IgD-negative memory B cell (primary cell): Measurements from ENCODE around the gene MAP2K2. TPM values are rescaled to one million over a fixed set of nuclear protein-coding genes. Genes with fewer than 3 reads are reported as not detected.
"Not testable (repeated sequence)": the region's sequence is repeated elsewhere in the genome, so short reads cannot be mapped to it uniquely, and the experiment has no call there.

Experiments used
- H3K27ac Mint-ChIP-seq, 3 donors: one replicate each; pipeline ENCODE4 v1.8.0; 2020 to 2022; ENCODE audit warnings: mild to moderate bottlenecking in 3 of 3, mixed read lengths in 3 of 3, moderate library complexity in 1 of 3
- H3K27me3 Mint-ChIP-seq: one replicate; pipeline ENCODE4 v1.8.0; 2021; ENCODE audit warnings: mixed read lengths
- H3K36me3 Mint-ChIP-seq: one replicate; pipeline ENCODE4 v1.8.0; 2020; ENCODE audit warnings: mild to moderate bottlenecking, mixed read lengths
- H3K4me1 Mint-ChIP-seq, 3 donors: one replicate each; pipeline ENCODE4 v1.8.0; 2020 to 2022; ENCODE audit warnings: mixed read lengths in 3 of 3, mild to moderate bottlenecking in 1 of 3
- H3K4me3 Mint-ChIP-seq, 4 donors: one replicate each; pipeline ENCODE4 v1.8.0; 2020 to 2022; ENCODE audit warnings: mild to moderate bottlenecking in 4 of 4, mixed read lengths in 4 of 4, moderate library complexity in 3 of 4
- H3K9me3 Mint-ChIP-seq, 3 donors: one replicate each; pipeline ENCODE4 v1.8.0; 2020 to 2021; ENCODE audit warnings: mixed read lengths in 3 of 3, mild to moderate bottlenecking in 1 of 3
- polyA plus RNA-seq: library from polyadenylated mRNA; unstranded; fragments of 300-500 nt; fragmentation: Illumina TruSeq; gene quantifications from one replicate; pipeline ENCODE4 v1.2.3, GENCODE V29; 2021

The MAP2K2 gene
- 69.1 TPM for polyA plus RNA-seq

DNA sequence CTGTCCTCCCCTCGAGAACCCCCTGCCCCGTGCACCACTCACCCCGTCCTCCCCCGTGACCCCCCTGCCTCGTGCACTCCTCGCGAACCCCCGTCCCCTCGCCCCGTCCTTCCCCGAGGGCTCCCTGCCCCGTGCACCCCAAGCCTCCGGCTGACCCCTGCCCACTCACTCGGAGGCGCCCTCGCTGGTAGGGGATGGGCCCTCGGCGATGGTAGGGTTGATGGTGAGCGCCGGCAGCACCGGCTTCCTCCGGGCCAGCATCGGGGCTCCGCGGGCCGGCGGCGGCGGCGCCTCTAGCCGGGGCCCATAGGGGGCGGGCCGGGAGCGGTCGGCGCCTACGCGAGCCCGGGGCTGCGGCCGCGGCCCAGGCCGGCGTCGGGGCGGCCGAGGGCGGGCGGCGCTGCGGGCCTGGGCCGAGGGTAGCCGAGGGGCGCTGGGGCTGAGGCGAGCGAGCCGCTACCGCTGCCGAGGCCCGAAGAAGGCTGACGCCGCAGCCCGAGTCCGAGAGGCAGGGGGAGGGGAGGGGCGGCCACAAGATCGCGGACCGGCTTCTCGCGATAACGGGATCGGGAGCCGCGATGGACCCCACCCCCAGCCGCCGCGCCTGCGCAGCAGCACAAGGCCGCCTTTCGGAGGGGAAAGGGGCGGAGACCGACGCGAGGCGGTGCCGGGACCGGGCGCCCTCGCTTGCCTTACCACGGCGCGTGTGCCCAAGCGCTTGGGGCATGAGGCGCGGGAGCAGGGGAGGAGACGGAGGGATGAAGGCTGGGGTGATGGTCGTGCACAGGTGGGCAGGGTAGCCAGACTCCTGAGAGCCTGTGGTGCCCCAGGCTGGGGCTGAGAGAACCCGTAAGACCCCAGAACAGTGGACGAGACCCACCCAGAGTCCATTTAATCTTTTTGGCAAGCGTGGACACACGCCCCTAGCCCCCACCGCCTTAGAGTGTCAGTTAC lies at the start of gene MAP2K2:
MAP2K2 (minus strand) TSS at position 508 of the 954 bp plus-strand sequence; CDS start at position 261, 247 bp downstream.
- no peaks in the 10 kb centered on the region for H3K27me3 Mint-ChIP-seq

GRCh38 chr19:4172861-4173473 lies 49.0 kb upstream of the MAP2K2 start:
- H3K9me3 Mint-ChIP-seq = no peaks in the 10 kb centered on the region
- no peak overlapping the region for H3K27ac Mint-ChIP-seq
- no peak overlapping the region for H3K4me3 Mint-ChIP-seq
- H3K36me3 Mint-ChIP-seq = peaks cover 2% of the 10 kb centered on the region
- peaks cover 0 to 4% (median 0%) of the 10 kb centered on the region in 3 donors for H3K4me1 Mint-ChIP-seq
- peaks cover 13% of the 10 kb centered on the region for H3K27me3 Mint-ChIP-seq

More for the DNA sequence above, at the start of gene MAP2K2:
- Mint-ChIP-seq H3K4me1 (peaks cover 3 to 13% (median 8%) of the 10 kb centered on the region in 3 donors), H3K4me3 (peak within 1 kb of the TSS; percentile 82 to 97 (median 90)), H3K9me3 (no peaks in the 10 kb centered on the region), H3K27ac (peak within 1 kb of the TSS; percentile 82 to 96 (median 86)), H3K36me3 (no peaks in the 10 kb centered on the region)

DNA sequence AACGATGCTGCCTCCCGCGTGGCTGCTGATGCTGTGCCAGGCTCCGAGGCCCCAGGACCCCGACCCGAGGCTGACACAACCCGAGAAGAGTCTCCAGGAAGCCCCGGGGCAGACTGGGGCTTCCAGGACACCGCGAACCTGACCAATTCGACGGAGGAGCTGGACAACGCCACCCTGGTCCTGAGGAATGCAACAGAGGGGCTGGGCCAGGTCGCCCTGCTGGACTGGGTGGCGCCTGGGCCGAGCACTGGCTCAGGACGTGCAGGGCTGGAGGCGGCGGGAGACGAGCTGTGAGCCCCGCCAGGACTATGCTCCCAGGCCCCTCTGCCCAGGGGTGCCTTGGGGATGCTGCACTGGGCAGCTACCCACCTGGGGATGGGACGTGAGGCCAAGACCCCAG lies 47.8 kb upstream of the MAP2K2 start:
- peaks cover 0 to 4% (median 0%) of the 10 kb centered on the region in 3 donors for H3K4me1 Mint-ChIP-seq
- H3K4me3 Mint-ChIP-seq = no peak overlapping the region
- H3K27me3 Mint-ChIP-seq = peaks cover 18% of the 10 kb centered on the region
- peaks cover 2% of the 10 kb centered on the region for H3K36me3 Mint-ChIP-seq
- H3K27ac Mint-ChIP-seq = no peak overlapping the region
- no peaks in the 10 kb centered on the region for H3K9me3 Mint-ChIP-seq

GRCh38 chr19:4164262-4164661 lies 40.3 kb upstream of the MAP2K2 start:
- peaks cover 0 to 4% (median 0%) of the 10 kb centered on the region in 3 donors for H3K4me1 Mint-ChIP-seq

GRCh38 chr19:4161415-4162077 lies 37.6 kb upstream of the MAP2K2 start:
- no peak overlapping the region for H3K27ac Mint-ChIP-seq
- no peaks in the 10 kb centered on the region for H3K9me3 Mint-ChIP-seq
- H3K4me3 Mint-ChIP-seq = no peak overlapping the region
- H3K36me3 Mint-ChIP-seq = no peaks in the 10 kb centered on the region
- no peaks in the 10 kb centered on the region for H3K4me1 Mint-ChIP-seq
- H3K27me3 Mint-ChIP-seq = peaks cover 6% of the 10 kb centered on the region

More at GRCh38 chr19:4164262-4164661, 40.3 kb upstream of the MAP2K2 start:
- Mint-ChIP-seq H3K27ac (no peak overlapping the region), H3K9me3 (no peaks in the 10 kb centered on the region), H3K4me3 (no peak overlapping the region), H3K27me3 (peaks cover 16% of the 10 kb centered on the region), H3K36me3 (no peaks in the 10 kb centered on the region)

DNA sequence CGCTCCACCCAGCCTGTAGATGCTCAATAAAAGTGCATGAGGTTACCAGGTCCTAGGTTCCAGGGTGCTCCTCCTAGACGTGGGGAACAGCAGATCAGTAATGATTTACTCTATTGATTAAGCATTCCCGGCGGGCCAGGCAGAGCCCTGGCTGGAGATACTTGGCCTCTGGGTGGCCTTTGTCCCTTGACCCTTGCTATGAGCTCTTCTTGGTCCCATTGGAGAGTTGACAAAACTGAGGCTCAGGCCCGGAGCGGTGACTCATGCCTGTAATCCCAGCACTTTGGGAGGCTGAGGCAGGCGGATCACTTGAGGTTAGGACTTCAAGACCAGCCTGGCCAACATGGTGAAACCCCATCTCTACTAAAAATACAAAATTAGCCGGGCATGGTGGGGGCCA lies 34.0 kb upstream of the MAP2K2 start:
- H3K27ac Mint-ChIP-seq, H3K4me3 Mint-ChIP-seq, H3K9me3 Mint-ChIP-seq, H3K36me3 Mint-ChIP-seq, H3K27me3 Mint-ChIP-seq, H3K4me1 Mint-ChIP-seq: not testable (repeated sequence)

- Mint-ChIP-seq H3K4me3 (no peak overlapping the region), H3K36me3 (no peaks in the 10 kb centered on the region), H3K9me3 (no peaks in the 10 kb centered on the region), H3K4me1 (peaks cover 0 to 2% (median 0%) of the 10 kb centered on the region in 3 donors), H3K27ac (no peak overlapping the region), H3K27me3 (peaks cover 6% of the 10 kb centered on the region)
Observed at GRCh38 chr19:4157164-4157563, 33.2 kb upstream of the MAP2K2 start.

- Mint-ChIP-seq H3K27ac (no peak overlapping the region), H3K27me3 (peaks cover 14% of the 10 kb centered on the region)
Observed at GRCh38 chr19:4154571-4155312, 30.8 kb upstream of the MAP2K2 start.

DNA sequence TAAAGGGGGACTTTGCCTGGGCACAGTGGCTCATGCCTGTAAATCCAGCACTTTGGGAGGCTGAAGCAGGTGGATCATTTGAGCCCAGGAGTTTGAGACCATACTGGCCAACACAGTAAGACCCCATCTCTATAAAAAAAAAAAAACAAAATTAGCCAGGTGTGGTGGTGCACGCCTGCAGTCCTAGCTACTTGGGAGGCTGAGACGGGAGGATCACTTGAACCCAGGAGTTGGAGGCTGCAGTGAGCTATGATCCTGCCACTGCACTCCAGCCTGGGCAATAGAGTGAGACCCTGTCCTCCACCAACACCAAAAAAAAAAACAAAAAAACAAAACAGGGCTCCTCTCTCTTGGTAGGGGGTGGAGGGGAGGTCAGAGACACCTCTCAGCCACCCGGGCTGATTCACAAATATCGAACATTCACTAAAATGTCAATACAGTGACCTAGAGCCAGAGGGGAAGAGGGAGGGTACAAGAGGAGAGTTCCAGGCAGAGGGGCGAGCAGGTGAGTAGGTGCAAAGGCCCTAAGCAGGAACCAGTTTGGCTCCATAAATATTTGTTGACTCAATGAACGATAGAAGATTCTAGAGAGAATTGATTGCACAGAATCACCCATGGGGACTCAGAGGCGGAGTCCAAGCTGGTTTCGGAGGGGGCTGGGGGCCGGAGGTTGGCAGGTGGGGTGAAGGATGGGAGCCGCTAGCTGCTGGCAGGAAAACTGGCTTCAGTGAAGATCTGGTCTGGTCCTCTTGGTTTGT lies 28.5 kb upstream of the MAP2K2 start:
- Mint-ChIP-seq H3K9me3 (no peaks in the 10 kb centered on the region), H3K4me1 (peaks cover 0 to 2% (median 0%) of the 10 kb centered on the region in 3 donors), H3K4me3 (no peak overlapping the region), H3K27ac (no peak overlapping the region), H3K27me3 (peaks cover 19% of the 10 kb centered on the region), H3K36me3 (no peaks in the 10 kb centered on the region)

More at GRCh38 chr19:4154571-4155312, 30.8 kb upstream of the MAP2K2 start:
- H3K4me1 Mint-ChIP-seq = peaks cover 0 to 2% (median 0%) of the 10 kb centered on the region in 3 donors
- no peak overlapping the region for H3K4me3 Mint-ChIP-seq
- no peaks in the 10 kb centered on the region for H3K9me3 Mint-ChIP-seq
- H3K36me3 Mint-ChIP-seq = no peaks in the 10 kb centered on the region

DNA sequence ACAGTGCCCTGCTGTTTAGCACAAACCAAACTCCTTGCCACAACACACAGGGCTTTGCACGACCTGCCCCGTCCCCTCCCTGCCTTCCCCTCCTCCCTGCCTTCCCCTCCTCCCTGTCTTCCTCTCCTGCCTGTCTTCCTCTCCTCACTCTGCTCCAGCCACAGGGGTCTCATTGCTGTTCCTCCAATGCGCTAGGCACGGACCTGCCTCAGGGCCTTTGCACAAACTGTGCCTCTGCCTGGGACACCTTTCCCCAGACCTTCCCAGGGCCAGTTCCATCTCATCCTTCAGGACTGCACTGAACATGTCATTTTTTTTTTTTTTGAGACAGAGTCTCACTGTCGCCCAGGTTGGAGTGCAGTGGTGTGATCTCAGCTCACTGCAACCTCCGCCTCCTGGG lies 27.7 kb upstream of the MAP2K2 start:
- no peaks in the 10 kb centered on the region for H3K9me3 Mint-ChIP-seq
- no peak overlapping the region for H3K27ac Mint-ChIP-seq
- H3K27me3 Mint-ChIP-seq = peaks cover 19% of the 10 kb centered on the region
- no peaks in the 10 kb centered on the region for H3K36me3 Mint-ChIP-seq
- peaks cover 0 to 2% (median 0%) of the 10 kb centered on the region in 3 donors for H3K4me1 Mint-ChIP-seq
- H3K4me3 Mint-ChIP-seq = no peak overlapping the region

GRCh38 chr19:4149518-4150288 lies 25.8 kb upstream of the MAP2K2 start:
- Mint-ChIP-seq H3K9me3 (no peaks in the 10 kb centered on the region), H3K4me1 (peaks cover 0 to 2% (median 0%) of the 10 kb centered on the region in 3 donors), H3K27me3 (peaks cover 24% of the 10 kb centered on the region), H3K4me3 (no peak overlapping the region), H3K27ac (no peak overlapping the region), H3K36me3 (no peaks in the 10 kb centered on the region)

- Mint-ChIP-seq H3K36me3 (no peaks in the 10 kb centered on the region), H3K9me3 (no peaks in the 10 kb centered on the region), H3K27me3 (peaks cover 22% of the 10 kb centered on the region), H3K27ac (no peak overlapping the region), H3K4me1 (peaks cover 4 to 7% (median 5%) of the 10 kb centered on the region in 3 donors), H3K4me3 (no peak overlapping the region)
Observed at GRCh38 chr19:4144666-4145249, 20.8 kb upstream of the MAP2K2 start.

DNA sequence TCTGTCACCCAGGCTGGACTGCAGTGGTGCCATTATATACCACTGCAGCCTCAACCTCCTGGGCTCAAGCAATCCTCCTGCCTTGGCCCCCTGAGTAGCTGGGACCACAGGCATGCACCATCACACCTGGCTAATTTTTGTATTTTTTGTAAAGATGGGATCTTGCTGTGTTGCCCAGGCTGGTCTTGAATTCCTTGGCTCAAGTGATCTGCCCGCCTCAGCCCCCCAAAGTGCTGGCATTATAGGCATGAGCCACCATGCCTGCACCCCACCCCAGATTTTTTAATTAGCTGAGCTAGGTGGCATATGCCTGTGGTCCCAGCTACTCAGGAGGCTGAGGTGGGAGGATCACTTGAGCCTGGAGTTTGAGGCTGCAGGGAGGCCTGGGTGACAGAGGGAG lies 19.0 kb upstream of the MAP2K2 start:
- not testable (repeated sequence) for H3K36me3 Mint-ChIP-seq, H3K9me3 Mint-ChIP-seq, H3K27ac Mint-ChIP-seq, H3K4me1 Mint-ChIP-seq, H3K4me3 Mint-ChIP-seq
- H3K27me3 Mint-ChIP-seq = peaks cover 16% of the 10 kb centered on the region
